NCI-H82 (cell line): ENCODE results near the gene PRSS33.

Experiments
- DNase-seq: peaks from one replicate; lab custom pipeline; 2025; lab: John Stamatoyannopoulos, UW

PRSS33 gene

GRCh38 chr16:2741168-2741567 is 46.2 kb downstream of the PRSS33 start:
- DNase-seq: no peak

DNA sequence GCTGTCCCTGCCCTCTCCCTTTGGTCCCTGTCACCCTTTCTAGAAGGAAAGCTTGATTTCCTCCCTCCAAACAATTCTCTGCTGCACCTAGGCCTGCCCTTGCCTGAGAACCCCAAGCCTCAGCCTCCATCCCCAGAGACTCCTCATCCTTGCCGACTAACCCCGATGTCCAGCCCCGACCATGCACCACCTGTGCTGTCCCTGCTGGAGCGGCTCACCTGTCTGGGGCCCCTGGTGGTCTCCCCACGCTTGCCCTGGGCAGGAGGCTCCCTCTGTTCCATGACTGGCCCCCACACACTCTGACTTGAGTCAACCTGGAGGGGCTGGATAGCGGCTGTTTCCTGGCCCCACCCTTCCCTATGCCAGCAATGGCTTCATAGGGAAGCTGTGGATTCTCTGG is 46.9 kb downstream of the PRSS33 start:
- DNase-seq: no peak

GRCh38 chr16:2739625-2740430 is 47.5 kb downstream of the PRSS33 start:
- DNase-seq: no peak

- no peak for DNase-seq
These were observed 48.7 kb downstream of the PRSS33 start for GRCh38 chr16:2738615-2739014.

DNA sequence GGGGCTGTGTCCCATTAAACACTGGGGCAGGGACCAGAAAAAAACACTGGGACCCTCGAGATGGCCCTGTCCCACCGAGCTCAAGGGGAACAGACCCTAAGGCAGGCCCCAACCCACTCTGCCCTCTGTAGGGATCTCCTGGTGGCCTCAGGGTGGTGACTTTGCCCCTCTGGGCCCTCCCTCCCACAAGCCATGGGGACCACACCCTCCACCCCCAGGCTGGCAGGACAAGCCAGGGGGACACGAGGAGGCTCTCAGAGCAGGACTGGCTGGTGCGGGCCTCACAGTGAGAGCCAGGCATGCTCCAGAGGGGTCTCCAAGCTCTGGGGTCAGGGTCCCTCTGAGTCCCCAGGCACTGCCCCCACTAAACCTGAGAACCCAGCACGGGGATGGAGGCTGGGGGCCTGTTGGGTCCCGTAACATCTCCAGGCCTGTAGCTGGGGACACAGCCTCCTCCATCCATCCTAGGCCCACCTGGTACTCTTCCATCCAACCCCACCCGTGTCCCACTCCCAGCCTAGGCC is 49.4 kb downstream of the PRSS33 start:
- DNase-seq: no peak

DNA sequence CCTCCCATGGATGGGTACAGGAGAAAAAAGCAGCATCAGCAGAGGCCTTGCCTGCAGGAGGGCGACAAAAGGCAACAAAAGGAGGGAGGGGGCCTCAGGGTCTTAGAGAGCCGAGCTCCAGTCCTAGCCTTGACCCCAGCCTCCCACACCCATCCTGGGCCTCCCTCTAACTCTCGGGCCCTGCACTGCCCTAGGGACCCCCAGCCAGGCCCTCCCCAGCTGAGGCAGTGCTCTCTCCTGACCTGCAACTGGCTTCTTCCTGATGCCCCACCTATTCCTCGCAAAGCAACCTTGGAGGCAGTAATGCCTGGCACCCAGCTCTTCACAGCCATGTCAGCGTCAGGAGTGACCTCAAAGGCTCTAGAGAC is 50.1 kb downstream of the PRSS33 start:
- no peak for DNase-seq

DNA sequence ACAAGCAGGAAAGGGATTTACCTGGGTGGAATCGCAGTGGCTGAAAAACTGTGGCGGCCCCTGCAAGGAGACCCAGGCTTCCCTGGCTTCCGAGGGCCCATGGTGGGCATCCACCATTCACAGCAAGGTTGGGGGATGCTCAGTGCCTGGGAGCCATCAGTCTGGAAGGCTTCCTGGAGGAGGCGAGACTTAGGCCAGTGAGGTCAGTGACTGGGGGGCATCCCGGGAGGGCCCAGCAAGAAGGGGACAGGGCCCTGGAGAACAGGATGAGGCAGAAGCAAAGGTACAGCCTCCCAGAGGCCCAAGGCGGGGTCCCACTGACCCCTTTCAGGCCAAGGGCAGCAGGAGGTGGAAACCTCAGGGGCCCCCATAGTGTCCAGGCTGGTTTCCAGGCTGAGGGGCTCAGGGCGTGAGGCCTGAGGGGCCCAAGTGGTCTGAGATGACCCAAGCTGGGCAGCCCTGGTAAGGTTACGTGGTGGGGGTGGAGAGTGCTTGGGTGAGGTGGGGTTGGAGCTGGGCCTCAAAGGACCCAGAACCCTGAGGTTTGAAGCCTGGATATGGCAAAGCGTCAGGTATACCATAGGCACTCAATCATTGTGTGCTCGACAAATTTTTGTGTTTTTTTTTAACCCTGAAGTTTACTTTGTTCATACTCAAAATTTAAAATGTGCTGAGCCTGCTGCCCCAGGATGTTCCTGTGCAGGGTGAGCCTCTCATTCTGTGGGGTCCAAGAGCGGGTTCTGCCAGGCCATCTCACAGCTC is 50.7 kb downstream of the PRSS33 start:
- DNase-seq: no peak

DNA sequence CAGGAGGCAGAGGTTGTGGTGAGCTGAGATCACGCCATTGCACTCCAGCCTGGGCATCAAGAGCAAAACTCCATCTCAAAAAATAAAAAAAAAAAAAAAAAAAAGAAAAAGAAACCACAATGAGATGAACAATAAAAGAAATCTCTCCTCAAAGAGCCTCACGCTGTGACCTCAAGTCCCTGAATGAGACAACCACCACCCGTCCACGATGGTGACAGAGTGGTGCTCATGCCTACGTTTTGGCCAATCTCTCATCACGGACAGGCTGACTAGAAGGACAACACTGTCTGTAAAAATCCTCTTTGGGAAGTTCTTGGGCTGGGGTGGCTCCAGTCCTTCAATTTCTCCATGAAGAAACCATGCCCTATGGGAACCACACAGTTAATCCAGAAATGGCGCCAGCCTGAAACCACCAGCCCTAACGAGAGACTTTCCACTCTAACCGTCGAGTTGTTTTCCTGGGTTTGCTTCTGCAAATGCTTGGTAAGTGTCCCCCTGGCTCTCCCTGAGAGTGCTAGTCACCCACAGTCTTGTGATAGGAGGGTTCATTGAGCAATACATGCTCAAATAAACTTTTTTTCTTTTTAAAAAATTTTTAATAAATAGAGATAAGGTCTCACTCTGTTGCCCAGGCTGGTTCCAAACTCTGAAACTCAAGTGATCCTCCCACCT is 52.4 kb downstream of the PRSS33 start:
- no peak for DNase-seq
